ENCODE measurements around the gene PEPD. TPM values are rescaled to one million over a fixed set of nuclear protein-coding genes. Genes with fewer than 3 reads are reported as not detected.

The PEPD gene
- total and polyA plus RNA-seq, 10 of the 15 experiments (the other 5 are each of a cell fraction or from before 2014, with no cell fraction given): 1.4 to 52.0 (median 20.2) TPM

- TF ChIP-seq RCOR1 (conservative IDR thresholded peaks at IDR 0.05; ENCODE audit: low read depth, low read length): no peak
- no peak for TF ChIP-seq RB1 (IDR thresholded peaks at IDR 0.05; ENCODE audit: borderline replicate concordance)
- no peak for TF ChIP-seq BRCA1 (IDR thresholded peaks at IDR 0.05; ENCODE audit: low read depth, low read length)
- TF ChIP-seq JUND (IDR thresholded peaks at IDR 0.05; ENCODE audit: low read depth, low read length): no peak
- TF ChIP-seq TBL1XR1 (IDR thresholded peaks at IDR 0.05; ENCODE audit: low read depth, low read length): no peak
- TF ChIP-seq, protein P1, sequence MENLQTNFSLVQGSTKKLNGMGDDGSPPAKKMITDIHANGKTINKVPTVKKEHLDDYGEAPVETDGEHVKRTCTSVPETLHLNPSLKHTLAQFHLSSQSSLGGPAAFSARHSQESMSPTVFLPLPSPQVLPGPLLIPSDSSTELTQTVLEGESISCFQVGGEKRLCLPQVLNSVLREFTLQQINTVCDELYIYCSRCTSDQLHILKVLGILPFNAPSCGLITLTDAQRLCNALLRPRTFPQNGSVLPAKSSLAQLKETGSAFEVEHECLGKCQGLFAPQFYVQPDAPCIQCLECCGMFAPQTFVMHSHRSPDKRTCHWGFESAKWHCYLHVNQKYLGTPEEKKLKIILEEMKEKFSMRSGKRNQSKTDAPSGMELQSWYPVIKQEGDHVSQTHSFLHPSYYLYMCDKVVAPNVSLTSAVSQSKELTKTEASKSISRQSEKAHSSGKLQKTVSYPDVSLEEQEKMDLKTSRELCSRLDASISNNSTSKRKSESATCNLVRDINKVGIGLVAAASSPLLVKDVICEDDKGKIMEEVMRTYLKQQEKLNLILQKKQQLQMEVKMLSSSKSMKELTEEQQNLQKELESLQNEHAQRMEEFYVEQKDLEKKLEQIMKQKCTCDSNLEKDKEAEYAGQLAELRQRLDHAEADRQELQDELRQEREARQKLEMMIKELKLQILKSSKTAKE (IDR thresholded peaks at IDR 0.05; ENCODE audit: low read depth, poor library complexity, severe bottlenecking): no peak
- TF ChIP-seq CEBPB (IDR thresholded peaks at IDR 0.05; ENCODE audit: borderline replicate concordance in 1 of 2, low read depth in 2 of 2, low read length in 2 of 2): no peak
- TF ChIP-seq ZBED1 (IDR thresholded peaks at IDR 0.05; ENCODE audit: borderline replicate concordance): no peak
Measured at GRCh38 chr19:33520048-33520643, 1.4 kb downstream of the PEPD start (continued).

DNA sequence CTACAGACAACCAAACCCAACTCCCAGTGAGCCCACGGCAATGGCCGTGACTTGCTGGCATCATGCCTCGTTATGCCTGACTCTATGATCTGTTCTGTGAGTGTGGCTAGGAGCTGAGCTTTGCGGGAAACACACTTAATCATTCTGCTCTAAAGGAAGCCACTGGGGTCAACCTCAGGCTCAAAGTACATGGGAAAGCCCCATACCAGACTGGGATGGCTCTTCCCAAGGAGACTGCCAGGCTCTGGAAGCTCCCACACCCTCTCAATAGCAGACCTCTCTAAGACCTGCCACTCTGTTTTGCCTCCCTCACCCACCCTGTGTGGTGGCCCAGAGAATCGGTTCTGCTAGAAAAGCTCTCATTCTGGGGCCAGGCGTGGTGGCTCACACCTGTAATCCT is 2.2 kb downstream of the PEPD start:
- FAIRE-seq (no peak), ATAC-seq (no peak), DNase-seq (ENCODE audit: low read depth, low spot score) (no peak)
- TF ChIP-seq RELA (IDR thresholded peaks at IDR 0.05; ENCODE audit: borderline replicate concordance, partially characterized antibody) (no peak), SIN3A (IDR thresholded peaks at IDR 0.05; ENCODE audit: low read depth, low read length) (no peak)
- WGBS (ENCODE audit: insufficient coverage, insufficient replicate concordance, low lambda C conversion rate, missing lambda C conversion rate): 28% methylated on average over 6 of the region's 6 CpGs
- Histone ChIP-seq H3K27ac (ENCODE audit: control insufficient read depth, insufficient read depth) (no peak overlapping the region), H3K9me3 (replicated peaks; ENCODE audit: control insufficient read depth, insufficient read depth, low read length) (no peaks in the 10 kb centered on the region), H4K20me1 (ENCODE audit: control insufficient read depth, insufficient read depth) (no peaks in the 10 kb centered on the region), H3K36me3 (ENCODE audit: control insufficient read depth in 2 of 2, insufficient read depth in 2 of 2, low read length in 1 of 2) (no peaks in the 10 kb centered on the region), H3K4me2 (ENCODE audit: control insufficient read depth, insufficient read depth) (no peak overlapping the region), H3K4me1 (ENCODE audit: control insufficient read depth, insufficient read depth, low read length) (peaks cover 5% of the 10 kb centered on the region), H3K27me3 (replicated peaks in 1 of 2; ENCODE audit: control insufficient read depth in 2 of 2, insufficient read depth in 2 of 2, low read length in 1 of 2) (no peaks in the 10 kb centered on the region), H3K79me2 (ENCODE audit: control insufficient read depth, insufficient read depth, low read length) (no peaks in the 10 kb centered on the region), H3K4me3 (no peak overlapping the region), H2AFZ (ENCODE audit: control insufficient read depth, low read depth, low read length) (no peak overlapping the region), H3K9ac (ENCODE audit: control insufficient read depth, insufficient read depth, low read length) (no peak overlapping the region)
- no TSS peak for BruUV-seq (replicated peaks)
- in situ Hi-C loops (cut with MboI): no loop called here
- POLR2A ChIA-PET: no interaction called here
- intact Hi-C loops (cut with micrococcal nuclease; ENCODE audit: unreplicated experiment): no loop called here
- RAD21 ChIA-PET (ENCODE audit: unreplicated experiment): no interaction called here
- SMC1A ChIA-PET (ENCODE audit: uncharacterized antibody, unreplicated experiment): no interaction called here
- CTCF ChIA-PET: no interaction called here
